NCI-H510A (cell line): Measurements from ENCODE around the gene TMTC2.
A peak's percentile ranks its signal among the peaks of the same experiment; 100 is the strongest.
"Not testable (repeated sequence)": the region's sequence is repeated elsewhere in the genome, so short reads cannot be mapped to it uniquely, and the experiment has no call there.

Experiments used
- DNase-seq: peaks from one replicate; lab custom pipeline; 2025; lab: John Stamatoyannopoulos, UW

TMTC2 gene

GRCh38 chr12:82793751-82794281 lies 107.1 kb downstream of the TMTC2 start:
- DNase-seq: peak; percentile 25

GRCh38 chr12:82797480-82797879 lies 110.8 kb downstream of the TMTC2 start:
- no peak for DNase-seq

DNA sequence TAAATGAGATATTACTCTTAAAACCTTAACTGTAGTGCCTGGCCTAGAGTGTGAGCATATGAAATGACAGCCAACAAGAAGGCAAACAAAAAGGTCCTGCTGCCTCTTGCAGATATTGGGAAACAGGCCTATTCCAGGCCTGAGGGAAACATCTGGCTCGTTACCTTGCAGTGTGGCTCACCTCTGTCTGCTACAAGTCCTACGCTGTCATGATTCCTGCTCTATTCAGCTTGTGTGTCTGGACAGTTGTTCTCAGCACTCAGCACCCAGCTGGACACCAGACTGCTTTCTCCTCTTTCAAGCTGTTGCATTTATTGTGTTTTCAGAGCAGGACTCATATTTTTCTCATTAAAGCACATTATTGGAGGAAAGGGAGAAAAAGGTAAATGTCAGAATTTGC lies 113.5 kb downstream of the TMTC2 start:
- no peak for DNase-seq

- no peak for DNase-seq
These were observed 115.4 kb downstream of the TMTC2 start for GRCh38 chr12:82801951-82802610.

GRCh38 chr12:82803201-82803600 lies 116.5 kb downstream of the TMTC2 start:
- no peak for DNase-seq

GRCh38 chr12:82804601-82805000 lies 117.9 kb downstream of the TMTC2 start:
- no peak for DNase-seq

GRCh38 chr12:82805004-82805403 lies 118.3 kb downstream of the TMTC2 start:
- not testable (repeated sequence) for DNase-seq

DNA sequence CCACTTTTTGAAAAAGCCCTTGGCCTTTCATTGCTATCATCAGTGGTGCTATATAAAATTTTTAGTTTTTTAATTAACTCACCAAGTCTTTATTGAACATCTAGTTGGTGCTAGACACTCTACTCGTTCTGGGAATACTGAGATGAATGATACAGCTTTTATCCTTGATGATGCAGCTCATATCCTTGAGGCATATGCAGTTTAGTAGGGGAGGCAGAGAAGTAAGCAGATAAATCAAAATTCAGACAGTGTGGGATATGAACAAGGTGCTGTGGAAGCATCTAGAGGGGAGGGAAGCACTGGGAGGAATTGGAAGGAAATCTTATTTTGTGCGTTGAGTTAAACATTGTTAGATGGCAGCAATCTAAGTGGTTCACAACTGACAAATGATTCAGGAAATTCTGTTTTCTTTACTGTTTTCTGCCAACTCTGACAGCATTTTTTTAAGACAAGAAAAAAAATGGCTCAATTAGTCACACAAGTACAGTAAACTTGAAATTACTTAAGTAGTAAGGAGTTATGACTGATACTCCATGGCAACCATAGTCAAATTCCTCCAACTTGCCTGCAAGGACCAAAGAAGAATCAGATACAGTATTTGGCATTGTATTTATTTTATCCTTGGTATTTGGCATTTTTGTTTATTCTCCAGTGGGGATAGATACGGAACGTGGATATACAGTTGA lies 119.2 kb downstream of the TMTC2 start:
- DNase-seq: no peak

- no peak for DNase-seq
These were observed 120.5 kb downstream of the TMTC2 start for GRCh38 chr12:82807132-82807737.

GRCh38 chr12:82810568-82810967 lies 123.9 kb downstream of the TMTC2 start:
- DNase-seq: no peak

- DNase-seq: no peak
These were observed 130.7 kb downstream of the TMTC2 start for GRCh38 chr12:82817368-82817767.

DNA sequence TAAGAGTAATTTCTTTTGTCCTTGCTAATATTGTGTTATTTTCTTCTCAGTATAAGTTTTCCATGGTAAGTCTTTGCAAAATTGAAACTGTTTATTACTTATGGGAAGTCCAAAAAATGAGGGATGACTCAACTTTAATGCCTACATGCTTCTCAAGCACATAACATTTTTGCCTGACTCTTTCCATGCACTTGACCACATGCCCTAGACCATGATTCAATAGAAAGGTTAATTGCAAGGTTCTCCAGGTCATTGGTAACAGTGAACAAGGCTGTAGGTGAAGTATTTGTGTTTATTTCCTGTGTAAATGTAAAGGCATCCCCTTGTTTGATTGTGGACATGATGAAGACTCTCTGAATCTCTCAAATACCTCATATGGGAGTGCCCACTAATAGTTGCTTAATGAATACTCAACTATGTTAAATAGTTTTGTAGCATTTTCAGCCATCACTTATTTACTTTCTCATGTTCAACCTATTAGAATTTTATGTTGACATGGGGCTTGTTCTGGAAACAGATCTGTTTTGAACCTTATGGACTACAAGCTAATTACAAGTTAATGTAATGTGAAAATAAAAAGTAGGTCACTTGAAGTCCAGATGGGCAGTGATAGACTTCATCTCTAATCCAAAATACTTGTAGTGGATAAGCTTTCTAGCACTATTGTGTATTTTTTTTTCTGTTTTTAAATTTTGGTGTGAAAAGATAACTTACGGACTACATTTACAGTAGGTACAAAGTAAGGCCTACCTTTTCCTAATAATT lies 131.7 kb downstream of the TMTC2 start:
- no peak for DNase-seq

DNA sequence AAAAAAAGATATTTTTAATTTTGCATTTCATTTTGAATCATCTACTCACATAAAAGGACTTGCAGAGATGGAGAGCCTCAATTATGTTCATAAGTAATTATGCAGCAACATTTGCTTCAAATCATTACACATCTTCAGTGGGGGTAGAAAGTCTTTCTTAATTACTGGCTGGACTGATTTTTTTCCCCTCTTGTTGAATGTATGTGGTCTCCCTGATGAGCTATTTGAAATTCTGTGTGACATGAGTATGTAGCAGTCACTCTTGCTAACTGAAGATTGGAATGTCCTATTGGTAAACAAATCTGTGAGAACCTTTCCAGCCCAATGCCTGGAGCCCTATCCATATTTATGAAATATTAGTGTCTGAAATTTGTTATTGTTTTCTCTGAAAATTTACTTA lies 139.8 kb downstream of the TMTC2 start:
- DNase-seq: no peak

DNA sequence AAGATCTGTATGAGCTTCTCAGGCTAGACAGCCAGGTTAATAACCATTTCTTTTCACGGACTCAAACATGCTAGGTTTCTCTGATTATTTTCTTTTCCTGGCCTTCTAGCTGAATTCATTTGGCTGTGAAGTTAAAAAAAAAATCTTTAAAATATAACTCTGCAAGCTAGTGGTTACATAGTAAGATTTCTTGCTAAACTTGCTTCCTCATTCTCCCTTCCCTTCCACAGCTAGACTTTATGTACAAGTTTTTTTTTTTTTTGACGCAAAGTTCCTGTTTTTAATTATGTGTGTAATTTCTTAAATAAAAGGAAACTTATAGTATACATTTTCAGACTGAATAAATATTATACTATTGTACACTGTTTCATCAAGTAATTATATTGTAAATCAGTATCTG lies 145.4 kb downstream of the TMTC2 start:
- DNase-seq: no peak

GRCh38 chr12:82832981-82833380 lies 146.3 kb downstream of the TMTC2 start:
- no peak for DNase-seq

GRCh38 chr12:82833481-82833880 lies 146.8 kb downstream of the TMTC2 start:
- no peak for DNase-seq

DNA sequence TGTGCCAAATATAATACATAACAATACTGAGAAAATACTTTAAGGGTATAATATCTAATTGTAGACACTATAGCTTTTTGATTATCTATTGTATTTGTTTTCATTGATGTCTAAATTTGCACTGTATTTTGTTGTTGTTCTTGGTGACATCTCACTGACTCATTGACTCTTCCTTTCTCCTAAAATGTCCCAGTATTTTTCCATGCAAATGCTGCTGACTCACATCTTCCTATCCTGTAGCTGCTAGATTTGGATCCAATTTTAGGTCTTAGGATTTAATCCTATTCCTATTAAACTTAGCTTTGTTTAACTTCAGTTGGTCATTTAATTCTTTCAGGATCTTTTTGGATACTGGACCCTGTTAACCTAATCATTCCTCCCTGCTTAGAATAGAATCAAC lies 148.5 kb downstream of the TMTC2 start:
- DNase-seq: no peak

- no peak for DNase-seq
These were observed 151.4 kb downstream of the TMTC2 start for GRCh38 chr12:82838131-82838551.

DNA sequence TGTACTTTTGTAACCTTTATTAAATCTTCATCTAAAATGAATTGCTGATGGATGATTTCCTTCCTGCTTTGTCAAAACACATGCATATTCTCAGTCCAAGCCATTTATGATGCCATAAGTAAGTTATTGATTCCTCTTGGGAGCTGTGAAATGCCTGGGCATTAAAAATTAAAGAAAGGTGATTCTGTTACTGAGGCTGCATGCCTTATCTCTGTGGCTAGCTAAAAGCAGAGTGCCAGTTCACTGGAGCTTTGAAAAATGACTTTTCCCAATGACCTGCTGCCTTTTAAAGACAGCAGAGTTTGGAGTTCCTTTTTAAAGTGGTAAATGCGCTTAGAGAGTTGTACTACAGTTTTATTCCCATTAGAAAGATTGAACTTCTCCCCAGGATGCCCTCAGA lies 152.1 kb downstream of the TMTC2 start:
- no peak for DNase-seq

DNA sequence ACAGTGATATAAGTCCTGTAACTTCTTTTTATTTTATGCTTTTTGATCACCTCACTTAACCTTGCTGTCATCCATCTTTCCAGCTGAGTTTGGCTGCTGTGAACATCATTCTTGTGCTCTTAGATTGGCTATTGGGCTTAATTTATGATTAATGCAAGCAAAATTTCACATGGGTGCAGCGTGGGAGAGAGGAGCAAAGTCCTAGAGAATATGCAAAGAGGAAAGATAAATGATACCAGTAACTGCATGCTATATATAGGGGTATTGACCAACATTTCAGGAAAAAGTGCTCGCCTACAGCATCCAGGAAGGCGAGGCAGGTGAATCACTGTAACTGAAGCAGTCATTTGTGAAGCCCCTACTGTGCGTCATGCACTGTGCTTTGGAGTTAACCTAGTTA lies 153.1 kb downstream of the TMTC2 start:
- no peak for DNase-seq

- DNase-seq: no peak
These were observed 154.8 kb downstream of the TMTC2 start for GRCh38 chr12:82841487-82841904.

- no peak for DNase-seq
These were observed 155.8 kb downstream of the TMTC2 start for GRCh38 chr12:82842480-82842879.
